HG03571 (cell line): ENCODE results near the gene TPM1.

ENCODE experiments used
- ATAC-seq: cut with Tn5 transposase; IDR thresholded peaks from one replicate; pipeline ENCODE4 v1.9.1; 2021; ENCODE audit not compliant: unreplicated experiment

TPM1 gene

DNA sequence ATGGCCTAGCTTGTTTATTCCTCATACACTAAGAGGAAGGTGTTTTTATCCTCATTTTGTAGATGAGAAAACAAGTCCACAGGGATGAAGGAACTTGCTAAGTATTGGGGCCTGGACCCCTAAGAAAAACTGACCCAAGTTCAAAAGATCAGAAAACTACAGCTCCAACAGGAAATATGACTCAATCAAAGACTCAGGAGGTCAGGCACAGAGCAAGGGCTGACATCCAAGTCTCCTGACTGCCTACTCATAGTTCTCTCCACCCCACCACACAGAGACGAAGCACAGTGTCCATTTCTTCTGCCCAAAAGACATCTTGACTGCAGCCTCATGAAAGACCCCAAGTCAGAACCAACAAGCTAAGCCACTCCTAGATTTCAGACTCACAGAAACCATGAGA lies 26.9 kb upstream of the TPM1 start:
- no peak for ATAC-seq

DNA sequence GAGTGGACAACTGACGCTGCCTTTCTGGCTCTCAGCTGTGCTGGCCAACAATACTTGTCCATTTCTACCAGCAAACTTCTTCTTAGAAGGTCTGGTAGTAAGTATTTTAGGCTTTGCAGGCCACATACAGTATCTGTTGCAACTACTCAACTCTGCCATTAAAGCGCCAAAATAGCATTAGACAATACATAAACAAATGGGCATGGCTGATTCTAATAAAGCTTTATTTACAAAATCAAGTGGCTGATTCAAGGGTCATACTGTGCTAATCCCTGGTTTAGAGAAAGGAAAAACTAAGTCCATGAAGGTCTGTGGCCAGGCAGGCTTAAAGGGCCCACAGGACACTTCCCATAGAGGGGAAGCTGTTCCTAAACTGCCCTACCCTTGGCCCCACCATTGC lies 26.3 kb upstream of the TPM1 start:
- ATAC-seq = no peak

DNA sequence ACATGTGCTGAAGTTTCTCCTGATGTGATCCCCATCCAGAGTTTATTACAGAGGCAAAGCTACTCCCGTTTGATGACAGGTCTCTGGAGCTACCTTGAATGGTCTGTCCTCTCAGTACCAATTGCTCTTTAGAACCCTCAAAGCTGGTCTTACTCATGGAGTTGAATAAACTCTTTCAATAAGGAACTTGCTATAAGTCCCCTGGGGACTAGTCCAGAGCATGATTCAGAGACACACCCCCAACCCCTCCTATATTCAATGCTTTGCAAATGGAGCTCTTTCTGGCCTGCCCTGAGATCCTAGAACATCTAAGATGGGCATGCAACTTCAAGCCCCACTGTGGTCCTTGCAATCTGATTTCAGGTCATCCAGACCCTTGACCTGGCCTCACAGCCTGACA lies 23.9 kb upstream of the TPM1 start:
- ATAC-seq = no peak

- ATAC-seq = no peak
Observed at GRCh38 chr15:63019511-63020109, 22.9 kb upstream of the TPM1 start.

GRCh38 chr15:63020128-63020527 lies 22.4 kb upstream of the TPM1 start:
- no peak for ATAC-seq

DNA sequence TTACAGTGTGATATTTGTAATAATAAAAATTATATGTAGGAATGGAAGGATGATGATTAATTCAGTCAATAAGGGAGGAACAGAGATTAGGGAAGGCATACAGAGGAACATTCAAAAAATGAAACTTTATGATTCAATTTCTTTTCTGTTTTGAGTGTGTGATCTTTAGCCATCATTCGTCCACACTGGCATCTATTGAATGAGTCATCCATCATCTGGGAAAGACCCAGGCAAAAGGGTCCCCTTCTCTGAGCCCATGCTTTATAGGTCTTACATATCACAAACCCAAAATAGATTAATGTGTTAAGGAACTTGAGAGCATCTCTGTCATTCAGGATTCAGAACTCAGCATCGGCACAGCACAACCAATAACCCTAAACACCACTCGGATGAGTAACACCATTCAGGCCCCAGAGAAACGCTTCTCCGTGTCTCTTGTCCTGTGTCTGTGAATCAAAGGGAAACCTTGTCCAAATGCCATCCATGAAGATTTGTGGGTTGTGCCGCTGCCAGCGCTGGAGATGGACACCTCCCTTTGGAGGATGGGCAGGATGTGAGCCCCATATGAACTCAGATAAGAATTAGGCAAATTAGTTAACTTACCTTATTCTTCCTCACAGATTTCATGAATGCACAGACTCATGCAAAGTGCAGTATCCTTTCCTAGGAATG lies 21.7 kb upstream of the TPM1 start:
- no peak for ATAC-seq

- no peak for ATAC-seq
Observed at GRCh38 chr15:63022181-63022580, 20.4 kb upstream of the TPM1 start.

GRCh38 chr15:63022663-63023062 lies 19.9 kb upstream of the TPM1 start:
- ATAC-seq = no peak

DNA sequence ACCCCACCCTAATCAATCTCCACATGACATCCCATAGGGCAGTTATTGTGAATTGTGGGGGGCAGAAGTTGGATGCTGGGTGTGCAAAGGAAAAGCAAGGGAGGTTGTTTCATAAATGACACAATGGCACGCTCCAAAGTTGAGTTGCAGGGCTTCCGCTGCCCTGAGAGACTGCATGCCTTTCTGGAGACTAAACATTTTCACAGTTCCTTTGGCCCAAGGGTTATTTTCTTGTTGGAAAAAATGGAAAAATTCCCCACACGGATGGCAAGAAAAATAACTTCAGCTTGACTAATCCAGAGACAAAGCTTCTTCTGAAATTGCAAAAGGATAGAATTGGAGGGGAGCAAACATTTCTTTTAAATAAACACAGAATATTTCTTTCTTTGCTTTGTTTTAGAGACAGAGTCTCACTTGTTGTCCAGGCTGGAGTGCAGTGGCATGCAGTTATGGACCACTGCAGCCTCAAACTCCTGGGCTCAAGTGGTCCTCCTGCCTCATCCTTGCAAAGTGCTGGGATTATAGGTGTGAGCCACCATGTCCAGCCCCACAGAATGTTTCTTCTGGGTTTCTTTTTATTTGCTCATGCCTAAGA lies 19.1 kb upstream of the TPM1 start:
- no peak for ATAC-seq

DNA sequence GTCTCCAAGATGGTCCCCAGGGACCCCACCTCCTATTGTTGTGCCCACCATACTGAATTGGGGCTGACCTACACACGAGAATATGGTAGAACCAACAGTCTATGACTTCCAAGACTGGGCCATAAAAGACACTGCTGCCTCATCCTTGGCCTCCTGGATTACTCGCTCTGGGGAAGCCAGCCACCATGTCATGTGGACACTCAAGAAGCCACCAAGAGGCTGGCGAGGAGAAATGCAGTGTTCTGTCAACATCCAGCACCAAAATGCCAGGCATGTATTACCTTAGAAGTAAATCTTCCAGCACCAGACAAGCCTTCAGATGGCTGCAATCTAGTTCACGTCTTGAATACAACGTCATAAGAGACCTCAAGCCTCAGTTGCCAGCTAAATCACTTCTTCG lies 17.1 kb upstream of the TPM1 start:
- ATAC-seq = no peak

DNA sequence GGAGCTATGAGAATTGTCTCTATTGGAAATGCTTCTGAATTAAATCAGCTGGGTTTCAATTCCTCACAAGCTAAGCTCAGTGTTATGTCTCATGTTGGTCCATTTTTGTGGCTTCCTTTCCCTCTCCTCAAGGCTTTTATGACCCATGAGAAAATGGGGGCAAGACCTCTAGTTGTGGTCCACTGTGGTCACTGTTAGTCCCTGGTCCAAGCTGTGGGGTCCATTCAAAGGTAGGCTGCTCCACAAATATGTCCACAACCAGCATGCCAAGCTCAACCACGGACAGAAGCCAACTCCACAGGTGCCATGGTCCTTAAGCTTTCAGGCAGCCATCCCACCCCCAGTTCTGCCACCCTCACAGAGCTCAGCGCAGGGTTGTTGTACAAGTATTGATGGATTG lies 14.9 kb upstream of the TPM1 start:
- ATAC-seq = no peak

GRCh38 chr15:63028442-63029110 lies 14.0 kb upstream of the TPM1 start:
- no peak for ATAC-seq

DNA sequence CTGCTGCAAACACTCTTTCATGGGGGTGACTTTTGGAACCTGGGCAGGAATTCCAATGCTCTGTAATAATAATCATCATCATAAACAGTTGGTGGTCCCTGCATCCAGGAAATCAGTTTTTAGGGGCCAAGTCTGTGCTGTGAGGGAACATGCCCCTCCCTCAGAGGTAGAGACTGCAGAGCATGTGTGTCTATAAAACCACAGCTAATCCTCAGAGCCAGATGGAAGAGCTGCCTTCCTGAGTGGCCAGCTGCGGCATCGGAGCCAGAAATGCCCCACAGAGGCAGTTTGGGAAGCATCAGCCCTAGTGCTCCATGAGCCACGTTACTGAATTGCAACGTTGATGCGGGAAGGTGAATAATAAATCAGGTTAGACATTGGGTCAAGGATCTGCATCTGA lies 12.9 kb upstream of the TPM1 start:
- no peak for ATAC-seq

- ATAC-seq = no peak
Observed at GRCh38 chr15:63030101-63030551, 12.4 kb upstream of the TPM1 start.

DNA sequence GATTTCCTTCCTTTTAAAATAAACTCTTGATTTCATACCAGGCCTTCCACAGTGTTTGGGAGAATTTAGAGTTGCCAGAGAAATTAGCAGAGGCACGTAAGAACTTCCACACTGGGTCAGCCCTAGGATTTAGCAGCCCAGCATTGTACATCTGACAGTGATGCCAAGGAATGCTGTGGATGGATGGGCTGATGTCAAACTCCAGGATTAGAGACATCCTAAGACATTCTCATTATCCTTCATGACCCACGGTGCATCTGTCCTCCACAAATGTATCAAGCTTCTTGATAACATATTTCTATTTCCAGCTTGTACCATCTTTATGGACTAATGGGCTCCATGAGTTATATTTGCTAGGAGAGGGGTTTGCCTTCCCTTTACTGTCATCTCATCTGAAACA lies 8.0 kb upstream of the TPM1 start:
- ATAC-seq = no peak

- ATAC-seq = no peak
Observed at GRCh38 chr15:63035253-63035652, 7.3 kb upstream of the TPM1 start.

- no peak for ATAC-seq
Observed at GRCh38 chr15:63035977-63036376, 6.6 kb upstream of the TPM1 start.

GRCh38 chr15:63037976-63038720 lies 4.4 kb upstream of the TPM1 start:
- ATAC-seq = no peak

GRCh38 chr15:63038926-63039673 lies 3.4 kb upstream of the TPM1 start:
- ATAC-seq = no peak

GRCh38 chr15:63039811-63040210 lies 2.7 kb upstream of the TPM1 start:
- no peak for ATAC-seq

GRCh38 chr15:63040509-63040908 lies 2.0 kb upstream of the TPM1 start:
- no peak for ATAC-seq
